ENCODE data around the gene SPRTN.

DNA sequence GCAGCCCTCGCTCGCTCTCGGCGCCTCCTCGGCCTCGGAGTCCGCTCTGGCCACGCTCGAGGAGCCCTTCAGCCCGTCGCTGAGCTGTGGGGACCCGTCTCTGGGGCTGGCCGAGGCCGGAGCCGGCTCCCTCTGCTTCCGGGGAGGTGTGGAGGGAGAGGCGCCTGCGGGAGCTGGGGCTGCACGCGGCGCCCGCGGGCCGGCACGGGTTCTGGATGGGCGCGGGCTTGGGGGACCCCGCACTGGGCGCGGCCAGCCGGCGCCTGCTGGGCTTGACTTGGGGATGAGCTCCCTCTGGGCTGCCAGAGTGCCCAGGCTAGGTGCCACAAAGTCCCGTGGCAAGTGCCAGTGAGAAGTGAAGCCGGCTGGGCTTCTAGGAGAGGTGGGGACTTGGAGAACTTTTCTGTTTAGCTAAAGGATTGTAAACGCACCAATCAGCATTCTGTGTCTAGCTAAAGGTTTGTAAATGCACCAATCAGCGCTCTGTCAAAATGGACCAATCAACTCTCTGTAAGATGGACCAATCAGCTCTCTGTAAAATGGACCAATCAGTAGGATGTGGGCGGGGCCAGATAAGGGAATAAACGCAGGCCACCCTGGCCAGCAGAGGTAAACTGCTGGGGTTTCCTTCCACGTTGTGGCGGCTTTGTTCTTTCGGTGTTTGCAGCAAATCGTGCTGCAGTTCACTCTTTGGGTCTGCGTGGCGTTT is 20.6 kb upstream of the SPRTN start:
- TF ChIP-seq, protein P1, sequence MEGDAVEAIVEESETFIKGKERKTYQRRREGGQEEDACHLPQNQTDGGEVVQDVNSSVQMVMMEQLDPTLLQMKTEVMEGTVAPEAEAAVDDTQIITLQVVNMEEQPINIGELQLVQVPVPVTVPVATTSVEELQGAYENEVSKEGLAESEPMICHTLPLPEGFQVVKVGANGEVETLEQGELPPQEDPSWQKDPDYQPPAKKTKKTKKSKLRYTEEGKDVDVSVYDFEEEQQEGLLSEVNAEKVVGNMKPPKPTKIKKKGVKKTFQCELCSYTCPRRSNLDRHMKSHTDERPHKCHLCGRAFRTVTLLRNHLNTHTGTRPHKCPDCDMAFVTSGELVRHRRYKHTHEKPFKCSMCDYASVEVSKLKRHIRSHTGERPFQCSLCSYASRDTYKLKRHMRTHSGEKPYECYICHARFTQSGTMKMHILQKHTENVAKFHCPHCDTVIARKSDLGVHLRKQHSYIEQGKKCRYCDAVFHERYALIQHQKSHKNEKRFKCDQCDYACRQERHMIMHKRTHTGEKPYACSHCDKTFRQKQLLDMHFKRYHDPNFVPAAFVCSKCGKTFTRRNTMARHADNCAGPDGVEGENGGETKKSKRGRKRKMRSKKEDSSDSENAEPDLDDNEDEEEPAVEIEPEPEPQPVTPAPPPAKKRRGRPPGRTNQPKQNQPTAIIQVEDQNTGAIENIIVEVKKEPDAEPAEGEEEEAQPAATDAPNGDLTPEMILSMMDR (IDR thresholded peaks at IDR 0.05), result no peak
- no peak for TF ChIP-seq POLR2A (IDR thresholded peaks at IDR 0.05)
